Type B pancreatic cell (in vitro differentiated cells): Measurements from ENCODE around the gene ZBTB2. TPM values are rescaled to one million over a fixed set of nuclear protein-coding genes. Genes with fewer than 3 reads are reported as not detected.

ENCODE experiments used
- DNase-seq: peaks from one replicate; pipeline ENCODE4 v3.0.0; 2021; ENCODE audit warnings: mixed read lengths; ENCODE audit not compliant: unreplicated experiment; ENCODE audit errors: extremely low spot score
- H3K27ac Mint-ChIP-seq: 2 replicates; pipeline ENCODE4 v1.8.0; 2021; ENCODE audit warnings: mild to moderate bottlenecking, mixed read lengths
- H3K27me3 Mint-ChIP-seq: 2 replicates; pipeline ENCODE4 v1.8.0; 2021; ENCODE audit warnings: mixed read lengths
- H3K36me3 Mint-ChIP-seq: 2 replicates; pipeline ENCODE4 v1.8.0; 2021; ENCODE audit warnings: mixed read lengths
- H3K4me1 Mint-ChIP-seq: one replicate; pipeline ENCODE4 v1.8.0; 2021; ENCODE audit warnings: mixed read lengths; ENCODE audit not compliant: unreplicated experiment
- H3K4me3 Mint-ChIP-seq: 2 replicates; pipeline ENCODE4 v1.8.0; 2021; ENCODE audit warnings: mild to moderate bottlenecking, mixed read lengths
- H3K9me3 Mint-ChIP-seq: 2 replicates; pipeline ENCODE4 v1.8.0; 2021; ENCODE audit warnings: mixed read lengths
- CTCF ChIP-seq: fragments of 200-600 bp; sonication (generic); conservative IDR thresholded peaks from 2 replicates; pipeline ENCODE4 v1.5.0; 2021; ENCODE audit warnings: antibody characterized with exemption, mild to moderate bottlenecking
- total RNA-seq: library from RNA; stranded (reverse); gene quantifications from 2 replicates; pipeline ENCODE4 v1.2.1, GENCODE V29; 2021; ENCODE audit warnings: low replicate concordance

The ZBTB2 gene
- total RNA-seq, 1 donor from 2014 or later, result 14.8 TPM

- H3K27me3 Mint-ChIP-seq, result no peaks in the 10 kb centered on the region
- no peak overlapping the region for H3K4me3 Mint-ChIP-seq
- DNase-seq, result no peak
- no peaks in the 10 kb centered on the region for H3K9me3 Mint-ChIP-seq
- peaks cover 14% of the 10 kb centered on the region for H3K36me3 Mint-ChIP-seq
- peaks cover 27% of the 10 kb centered on the region for H3K4me1 Mint-ChIP-seq
- no peak for TF ChIP-seq CTCF
- no peak overlapping the region for H3K27ac Mint-ChIP-seq
Measured at GRCh38 chr6:151436300-151436699, 44.9 kb upstream of the ZBTB2 start.

DNA sequence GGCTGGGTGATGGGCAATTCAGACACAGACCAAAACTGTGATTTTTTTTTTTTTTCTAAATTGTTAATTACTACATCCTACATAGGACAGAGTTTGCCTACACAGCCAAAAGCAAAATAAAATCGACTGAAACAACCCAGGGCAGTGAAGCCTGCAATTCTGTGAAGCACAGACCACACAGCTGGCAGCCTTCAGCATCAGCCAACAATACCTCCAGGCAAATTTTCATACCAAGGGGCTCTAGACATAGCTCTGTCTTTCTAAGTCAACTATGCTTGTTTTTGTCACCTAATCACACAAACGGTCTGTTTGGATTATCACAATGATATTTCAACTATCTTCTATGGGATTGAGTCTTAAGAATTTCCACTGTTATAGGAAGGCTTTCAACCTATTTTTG is 43.0 kb upstream of the ZBTB2 start:
- DNase-seq, result no peak
- no peak overlapping the region for H3K27ac Mint-ChIP-seq
- H3K9me3 Mint-ChIP-seq, result no peaks in the 10 kb centered on the region
- H3K4me1 Mint-ChIP-seq, result peaks cover 26% of the 10 kb centered on the region
- H3K36me3 Mint-ChIP-seq, result peaks cover 25% of the 10 kb centered on the region
- H3K27me3 Mint-ChIP-seq, result no peaks in the 10 kb centered on the region
- H3K4me3 Mint-ChIP-seq, result no peak overlapping the region
- TF ChIP-seq CTCF, result no peak

DNA sequence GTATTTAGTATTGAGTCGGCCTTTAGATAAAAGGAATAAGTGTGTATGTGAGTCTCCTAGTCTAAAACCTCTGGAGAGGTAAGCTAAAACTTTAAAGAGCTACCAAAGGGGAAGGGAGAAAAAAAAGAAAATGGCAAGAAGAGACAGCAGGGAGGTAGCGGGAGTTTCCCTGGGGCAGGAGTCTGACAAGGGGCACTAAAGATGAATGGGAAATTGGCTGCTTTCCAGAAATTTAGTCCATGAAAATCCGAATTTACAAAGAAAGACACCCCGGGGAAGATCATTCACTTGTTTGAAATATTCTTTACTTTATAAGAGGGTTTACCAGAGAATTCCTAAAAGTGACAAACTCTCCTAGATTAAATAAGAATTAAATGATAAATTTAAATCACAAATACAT is 41.3 kb upstream of the ZBTB2 start:
- DNase-seq, result no peak
- H3K9me3 Mint-ChIP-seq, result no peaks in the 10 kb centered on the region
- no peaks in the 10 kb centered on the region for H3K27me3 Mint-ChIP-seq
- H3K4me3 Mint-ChIP-seq, result no peak overlapping the region
- TF ChIP-seq CTCF, result no peak
- peaks cover 23% of the 10 kb centered on the region for H3K36me3 Mint-ChIP-seq
- H3K27ac Mint-ChIP-seq, result no peak overlapping the region
- H3K4me1 Mint-ChIP-seq, result peaks cover 20% of the 10 kb centered on the region

GRCh38 chr6:151431337-151431736 is 40.0 kb upstream of the ZBTB2 start:
- Mint-ChIP-seq H3K36me3 (peaks cover 27% of the 10 kb centered on the region), H3K27ac (no peak overlapping the region), H3K4me3 (no peak overlapping the region), H3K9me3 (no peaks in the 10 kb centered on the region), H3K4me1 (peaks cover 7% of the 10 kb centered on the region), H3K27me3 (no peaks in the 10 kb centered on the region)
- DNase-seq, result no peak
- no peak for TF ChIP-seq CTCF

- Mint-ChIP-seq H3K27me3 (no peaks in the 10 kb centered on the region), H3K27ac (no peak overlapping the region), H3K4me1 (peaks cover 4% of the 10 kb centered on the region), H3K4me3 (no peak overlapping the region), H3K9me3 (no peaks in the 10 kb centered on the region), H3K36me3 (peaks cover 32% of the 10 kb centered on the region)
- DNase-seq, result no peak
- TF ChIP-seq CTCF, result peak; percentile 56
Measured at GRCh38 chr6:151430886-151431285, 39.5 kb upstream of the ZBTB2 start.

GRCh38 chr6:151428093-151428735 is 36.9 kb upstream of the ZBTB2 start:
- H3K4me1 Mint-ChIP-seq, result peaks cover 4% of the 10 kb centered on the region
- peaks cover 48% of the 10 kb centered on the region for H3K36me3 Mint-ChIP-seq

More at GRCh38 chr6:151428093-151428735, 36.9 kb upstream of the ZBTB2 start:
- Mint-ChIP-seq H3K4me3 (no peak overlapping the region), H3K9me3 (no peaks in the 10 kb centered on the region), H3K27ac (no peak overlapping the region), H3K27me3 (no peaks in the 10 kb centered on the region)
- TF ChIP-seq CTCF, result no peak
- DNase-seq, result no peak
